ENCODE data around the gene EFHC1.

GRCh38 chr6:52555518-52556233 lies 135.5 kb downstream of the EFHC1 start:
- TF ChIP-seq POLR2A (IDR thresholded peaks at IDR 0.05) (no peak), CTCF (IDR thresholded peaks at IDR 0.05) (no peak)

Measured in prostate gland (tissue), 2 donors.